Kidney (tissue), 14 donors: ENCODE measurements around the gene KIAA0825. TPM values are rescaled to one million over a fixed set of nuclear protein-coding genes. Genes with fewer than 3 reads are reported as not detected.

Source experiments
- DNase-seq, 5 donors: peaks; one replicate each; pipeline ENCODE4 v3.0.0-alpha.2; 2013 to 2020
- FAIRE-seq: peaks from 2 replicates; lab custom pipeline; 2012; peaks lifted over from hg19 to GRCh38; lab: Jason Lieb, UNC
- H3K27ac ChIP-seq, 2 donors: one replicate each; pipeline ENCODE4 v1.7.0; 2013; ENCODE audit warnings: low read depth in 2 of 2, low read length in 2 of 2, inconsistent platforms in 1 of 2
- H3K27me3 ChIP-seq: one replicate; pipeline ENCODE4 v1.7.1; 2013; ENCODE audit warnings: low read length, inconsistent platforms; ENCODE audit not compliant: control insufficient read depth, insufficient read depth
- H3K36me3 ChIP-seq, 3 donors: one replicate each; pipeline versions ENCODE4 v1.7.0 to v1.7.1; 2013; ENCODE audit warnings: low read length in 3 of 3, control low read depth in 1 of 3, inconsistent platforms in 1 of 3; ENCODE audit not compliant: insufficient read depth in 3 of 3, control insufficient read depth in 2 of 3
- H3K4me1 ChIP-seq, 3 donors: one replicate each; pipeline versions ENCODE4 v1.7.0 to v1.7.1; 2013; ENCODE audit warnings: low read length in 3 of 3, inconsistent platforms in 1 of 3, low read depth in 1 of 3; ENCODE audit not compliant: control insufficient read depth in 2 of 3, insufficient read depth in 2 of 3
- H3K4me3 ChIP-seq, 3 donors: one replicate each; pipeline versions ENCODE4 v1.7.0 to v1.8.1; 2013; ENCODE audit warnings: low read length in 3 of 3, control low read depth in 1 of 3, inconsistent platforms in 1 of 3
- H3K9ac ChIP-seq, 3 donors: one replicate each; pipeline versions ENCODE4 v1.7.0 to v1.7.1; 2013; ENCODE audit warnings: low read length in 3 of 3, control low read depth in 1 of 3, inconsistent platforms in 1 of 3
- H3K9me3 ChIP-seq, 3 donors: one replicate each; pipeline versions ENCODE4 v1.7.0 to v1.7.1; 2013; ENCODE audit warnings: low read length in 3 of 3, control low read depth in 1 of 3, inconsistent platforms in 1 of 3; ENCODE audit not compliant: control insufficient read depth in 2 of 3, insufficient read depth in 1 of 3
- CTCF ChIP-seq: IDR thresholded peaks from 3 replicates; pipeline ENCODE4 v1.5.1; 2012; ENCODE audit warnings: mild to moderate bottlenecking, moderate library complexity, borderline replicate concordance; ENCODE audit not compliant: insufficient read depth; ENCODE audit errors: extremely low read depth
- intact Hi-C: fragments of 100-400 bp; cut with DNase I; formaldehyde crosslinking; loops from one replicate; pipeline ENCODE4 v1.11.1; 2022
- polyA plus RNA-seq: library from polyadenylated mRNA; stranded (reverse); fragments of 350-450 nt; fragmentation: Illumina TruSeq; extraction: RNeasy Lipid Tissue Mini Kit (QIAGEN cat#74804); gene quantifications from one replicate; pipeline ENCODE4 v1.2.3, GENCODE V29; 2014; ENCODE audit warnings: low read depth, low replicate concordance; ENCODE audit not compliant: insufficient read depth
- total RNA-seq: library from RNA; stranded (reverse); fragmentation: NEBNext Ultra II Directional; extraction: Animal tissue kit (Norgen Biotek cat#: 25700); gene quantifications from one replicate; pipeline ENCODE4 v1.2.1, GENCODE V29; 2021
- donor health status: control.
- donor health status: control.
- donor health status: control.
- donor health status: control.
- donor health status: control.
- donor health status: DM: yes; HTN: yes; CAD: no.
- donor health status: Normal renal cell carcinoma (clear cell type).

KIAA0825 gene
- total and polyA plus RNA-seq, 2 donors from 2014 or later, result 0.80 to 5.4 TPM

DNA sequence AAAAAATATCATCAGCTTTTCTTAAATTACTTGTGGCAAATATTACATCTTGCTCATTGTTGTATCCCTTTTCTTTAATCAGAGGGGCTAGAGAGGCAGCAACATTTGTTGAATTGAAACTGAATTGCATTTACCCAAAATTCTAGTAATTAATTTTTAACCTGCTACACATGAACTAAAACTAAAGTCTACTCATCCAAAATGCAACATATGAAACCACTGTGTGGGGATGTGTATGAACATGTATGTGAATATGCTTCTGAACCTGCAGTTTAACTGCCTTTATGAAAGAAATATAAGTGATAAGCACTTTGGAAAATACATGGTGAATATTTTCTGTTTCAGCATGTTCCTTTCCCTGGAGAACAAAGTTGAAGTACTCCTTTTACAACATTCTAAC lies 158.5 kb downstream of the KIAA0825 start:
- no peak for DNase-seq
- Histone ChIP-seq H3K4me3 (no peak overlapping the region), H3K9me3 (no peaks in the 10 kb centered on the region), H3K27ac (no peak overlapping the region), H3K4me1 (no peaks in the 10 kb centered on the region), H3K9ac (no peak overlapping the region), H3K36me3 (no peaks in the 10 kb centered on the region), H3K27me3 (no peaks in the 10 kb centered on the region)
- FAIRE-seq, result no peak
- intact Hi-C loops, result no loop called here
- no peak for TF ChIP-seq CTCF

GRCh38 chr5:94457788-94458187 lies 160.6 kb downstream of the KIAA0825 start:
- H3K36me3 ChIP-seq, result no peaks in the 10 kb centered on the region
- H3K4me1 ChIP-seq, result no peaks in the 10 kb centered on the region
- no peak for DNase-seq
- H3K4me3 ChIP-seq, result no peak overlapping the region
- no peak overlapping the region for H3K27ac ChIP-seq
- TF ChIP-seq CTCF, result no peak
- FAIRE-seq, result no peak
- no peaks in the 10 kb centered on the region for H3K9me3 ChIP-seq
- intact Hi-C loops, result no loop called here
- no peak overlapping the region for H3K9ac ChIP-seq
- H3K27me3 ChIP-seq, result no peaks in the 10 kb centered on the region

GRCh38 chr5:94445726-94446125 lies 172.7 kb downstream of the KIAA0825 start:
- no peaks in the 10 kb centered on the region for H3K36me3 ChIP-seq
- no peaks in the 10 kb centered on the region for H3K9me3 ChIP-seq
- no peaks in the 10 kb centered on the region for H3K27me3 ChIP-seq
- no peaks in the 10 kb centered on the region for H3K4me1 ChIP-seq
- H3K4me3 ChIP-seq, result no peak overlapping the region
- intact Hi-C loops, result no loop called here
- FAIRE-seq (no peak), DNase-seq (no peak)
- TF ChIP-seq CTCF, result no peak
- no peak overlapping the region for H3K9ac ChIP-seq
- no peak overlapping the region for H3K27ac ChIP-seq

DNA sequence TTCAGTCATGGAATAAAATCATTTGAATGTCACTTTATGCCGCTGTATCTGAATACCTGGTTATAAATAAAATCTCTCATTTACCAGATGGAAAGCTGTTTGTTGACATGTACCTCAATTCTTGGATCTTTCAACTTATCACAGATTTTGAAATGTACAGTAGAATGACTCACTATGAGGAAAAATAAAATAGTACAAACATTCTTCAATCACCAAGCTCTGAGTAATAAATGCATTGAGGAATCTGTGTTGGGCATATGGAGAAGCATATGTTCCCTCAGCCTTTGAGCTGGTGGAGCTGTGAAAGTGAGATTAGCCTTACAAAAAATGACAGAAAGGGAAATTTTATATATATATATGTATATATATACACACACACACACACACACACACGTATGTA lies 175.4 kb downstream of the KIAA0825 start:
- no peak for TF ChIP-seq CTCF
- Histone ChIP-seq H3K9me3 (no peaks in the 10 kb centered on the region), H3K4me1 (no peaks in the 10 kb centered on the region), H3K27ac (no peak overlapping the region), H3K9ac (no peak overlapping the region), H3K4me3 (no peak overlapping the region), H3K36me3 (no peaks in the 10 kb centered on the region), H3K27me3 (no peaks in the 10 kb centered on the region)
- DNase-seq, result no peak
- intact Hi-C loops, result no loop called here
- FAIRE-seq, result no peak
